GM21723 (cell line): ENCODE results near the gene FOXK2.
"Not testable (repeated sequence)": the region's sequence is repeated elsewhere in the genome, so short reads cannot be mapped to it uniquely, and the experiment has no call there.

Experiments used
- ATAC-seq: cut with Tn5 transposase; IDR thresholded peaks from one replicate; pipeline ENCODE4 v1.9.1; 2021; ENCODE audit warnings: mild to moderate bottlenecking, moderate library complexity; ENCODE audit not compliant: unreplicated experiment

Gene FOXK2

DNA sequence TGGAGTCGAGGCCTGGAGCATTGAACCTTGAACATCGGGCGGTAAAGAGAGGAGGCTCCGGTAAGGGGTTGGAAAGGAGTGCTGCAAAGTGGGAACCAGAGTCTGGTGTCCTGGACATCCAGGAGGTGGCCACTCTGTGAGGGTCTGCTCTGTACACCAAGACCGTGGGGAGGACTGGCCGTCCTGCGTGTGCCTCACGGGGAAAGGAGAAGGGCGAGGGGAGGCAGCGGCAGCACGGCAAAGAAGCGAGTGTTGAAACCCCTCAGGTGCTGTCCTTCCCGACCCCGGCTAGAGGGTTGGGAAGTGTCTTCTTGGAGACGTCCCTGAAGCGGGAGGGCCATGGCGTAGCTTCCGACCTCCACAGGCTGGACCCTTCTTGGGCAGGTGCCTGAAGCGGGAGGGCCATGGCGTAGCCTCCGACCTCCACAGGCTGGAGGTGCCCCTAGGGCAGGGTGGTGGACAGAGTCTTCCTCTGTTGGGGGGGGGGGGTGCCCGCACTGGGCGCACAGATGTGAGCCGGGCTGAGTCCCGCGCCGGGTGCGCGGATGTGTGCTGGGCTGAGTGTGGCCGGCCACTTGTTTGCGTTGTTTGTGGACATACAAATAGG is 42.0 kb downstream of the FOXK2 start:
- ATAC-seq: no peak

DNA sequence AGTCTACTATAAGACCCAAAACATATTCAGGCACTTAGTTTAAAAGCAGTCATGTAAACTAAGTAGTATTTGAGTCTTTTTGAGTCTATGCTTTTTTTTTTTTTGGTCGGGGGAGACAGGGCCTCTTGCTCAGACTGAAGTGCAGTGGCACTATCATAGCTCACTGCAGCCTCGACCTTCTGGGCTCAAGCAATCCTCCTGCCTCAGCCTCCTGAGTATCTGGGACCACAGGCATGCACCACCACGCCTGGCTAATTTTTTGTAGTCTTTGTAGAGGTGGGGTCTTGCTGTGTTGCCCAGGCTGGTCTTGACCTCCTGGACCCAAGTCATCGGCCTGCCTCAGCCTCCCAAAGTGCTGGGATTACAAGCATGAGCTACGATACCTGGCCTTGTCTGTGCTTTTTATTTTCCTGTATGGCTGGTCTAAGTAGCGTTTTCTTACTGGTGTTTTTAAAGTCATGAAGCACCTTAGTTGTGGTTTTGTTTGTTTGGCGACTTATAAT is 43.2 kb downstream of the FOXK2 start:
- not testable (repeated sequence) for ATAC-seq

- no peak for ATAC-seq
Observed at GRCh38 chr17:82563318-82563717, 43.8 kb downstream of the FOXK2 start.

DNA sequence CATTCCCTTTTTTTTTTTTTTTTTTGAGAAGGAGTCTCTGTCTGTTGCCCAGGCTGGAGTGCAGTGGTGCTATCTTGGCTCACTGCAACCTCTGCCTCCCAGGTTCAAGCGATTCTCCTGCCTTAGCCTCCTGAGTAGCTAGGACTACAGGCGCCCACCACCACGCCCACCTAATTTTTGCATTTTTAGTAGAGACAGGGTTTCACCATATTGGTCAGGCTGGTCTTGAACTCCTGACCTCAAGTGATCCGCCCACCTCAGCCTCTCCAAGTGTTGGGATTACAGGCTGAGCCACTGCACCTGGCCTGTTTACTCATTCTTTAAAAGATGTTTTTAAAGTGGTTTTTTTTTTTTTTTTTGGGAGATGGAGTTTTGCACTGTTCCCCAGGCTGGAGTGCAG is 44.2 kb downstream of the FOXK2 start:
- ATAC-seq: not testable (repeated sequence)

DNA sequence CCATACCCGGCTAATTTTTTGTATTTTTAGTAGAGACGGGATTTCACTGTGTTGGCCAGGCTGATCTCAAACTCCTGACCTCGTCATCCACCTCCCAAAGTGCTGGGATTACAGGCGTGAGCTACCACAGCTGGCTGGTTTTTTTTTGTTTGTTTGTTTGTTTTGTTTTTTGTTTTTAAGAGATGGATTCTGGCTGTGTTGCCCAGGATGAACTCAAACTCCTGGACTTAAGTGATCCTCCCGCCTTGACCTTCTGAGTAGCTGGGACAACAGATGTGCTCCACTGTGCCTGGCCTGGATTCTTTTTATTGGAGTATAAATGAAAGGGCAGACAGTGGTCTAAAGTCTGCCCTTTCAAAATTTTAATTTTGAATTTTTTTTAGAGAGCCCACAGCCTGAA is 44.7 kb downstream of the FOXK2 start:
- ATAC-seq: no peak

DNA sequence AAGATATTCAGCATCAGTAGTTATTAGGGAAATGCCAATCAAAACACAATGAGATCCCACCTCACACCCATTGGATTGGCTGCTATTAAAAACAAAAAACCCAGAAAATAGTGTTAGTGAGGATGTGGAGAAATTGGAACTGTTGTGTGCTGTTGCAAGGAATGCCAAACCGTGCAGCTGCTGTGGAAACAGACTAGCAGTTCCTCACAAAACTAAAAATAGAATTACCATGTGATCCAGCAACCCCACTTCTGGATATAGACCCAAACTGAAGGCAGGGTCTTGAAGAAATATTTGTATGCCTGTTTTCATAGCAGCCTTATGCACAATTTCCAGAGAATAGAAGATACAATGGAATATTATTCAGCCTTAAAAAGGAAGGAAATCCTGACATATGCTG is 46.0 kb downstream of the FOXK2 start:
- no peak for ATAC-seq

GRCh38 chr17:82566129-82566960 is 46.8 kb downstream of the FOXK2 start:
- no peak for ATAC-seq

- no peak for ATAC-seq
Observed at GRCh38 chr17:82567286-82567685, 47.8 kb downstream of the FOXK2 start.

GRCh38 chr17:82568997-82569393 is 49.5 kb downstream of the FOXK2 start:
- no peak for ATAC-seq

GRCh38 chr17:82569621-82570020 is 50.1 kb downstream of the FOXK2 start:
- no peak for ATAC-seq

DNA sequence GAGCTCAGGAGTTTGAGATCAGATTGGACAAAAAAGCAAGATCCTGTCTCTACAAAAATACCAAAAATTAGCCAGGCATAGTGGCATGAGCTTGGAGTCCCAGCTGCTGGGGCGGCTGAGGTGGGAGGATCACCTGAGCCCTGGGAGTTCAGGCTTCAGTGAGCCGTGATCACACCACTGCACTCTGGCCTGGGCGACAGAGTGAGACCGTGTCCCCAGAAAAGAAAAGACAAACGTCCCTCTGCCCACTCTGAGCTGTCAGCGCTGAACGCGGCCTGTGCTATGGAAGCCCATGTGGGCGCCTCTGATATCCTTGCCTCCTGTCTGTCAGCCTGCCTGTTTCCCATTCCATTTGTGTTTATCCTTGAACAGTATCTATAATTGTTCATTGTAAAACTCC is 50.7 kb downstream of the FOXK2 start:
- ATAC-seq: no peak

DNA sequence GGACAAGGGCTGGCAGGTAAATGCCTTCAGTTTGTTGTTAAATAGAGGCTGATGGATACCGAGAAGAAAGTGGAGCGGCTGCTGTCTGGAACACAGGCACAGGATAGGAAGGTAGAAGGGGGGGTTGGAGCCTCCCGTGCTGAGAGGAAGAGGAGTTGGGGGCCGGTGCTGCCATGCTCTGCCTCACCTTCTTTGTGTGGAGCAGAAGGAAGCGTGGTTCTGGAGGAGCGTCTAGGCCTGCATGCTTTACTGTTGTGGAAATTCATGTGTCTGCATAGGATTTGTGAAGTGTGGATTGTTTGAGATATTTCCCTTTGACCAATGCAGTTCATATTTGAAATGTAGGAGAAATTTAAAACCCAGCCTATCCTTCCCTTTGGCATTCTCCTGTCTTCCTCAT is 52.3 kb downstream of the FOXK2 start:
- ATAC-seq: no peak

DNA sequence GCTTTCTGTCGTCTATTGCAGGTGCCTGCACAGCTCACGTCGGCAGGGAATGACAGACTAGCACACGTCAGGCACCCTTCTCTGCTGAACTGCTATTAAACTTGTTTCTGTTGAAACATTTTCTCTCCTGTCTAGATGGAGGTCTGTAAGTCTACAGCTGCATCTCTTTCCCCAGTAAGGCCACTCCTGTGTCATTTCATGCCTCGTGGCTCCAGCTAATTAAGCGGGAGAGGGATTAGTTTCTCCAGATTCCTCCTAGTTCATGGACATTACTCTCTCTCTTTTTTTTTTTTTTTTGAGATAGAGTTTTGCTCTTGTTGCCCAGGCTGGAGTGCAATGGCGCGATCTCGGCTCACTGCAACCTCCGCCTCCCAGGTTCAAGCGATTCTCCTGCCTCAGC is 54.5 kb downstream of the FOXK2 start:
- ATAC-seq: no peak

DNA sequence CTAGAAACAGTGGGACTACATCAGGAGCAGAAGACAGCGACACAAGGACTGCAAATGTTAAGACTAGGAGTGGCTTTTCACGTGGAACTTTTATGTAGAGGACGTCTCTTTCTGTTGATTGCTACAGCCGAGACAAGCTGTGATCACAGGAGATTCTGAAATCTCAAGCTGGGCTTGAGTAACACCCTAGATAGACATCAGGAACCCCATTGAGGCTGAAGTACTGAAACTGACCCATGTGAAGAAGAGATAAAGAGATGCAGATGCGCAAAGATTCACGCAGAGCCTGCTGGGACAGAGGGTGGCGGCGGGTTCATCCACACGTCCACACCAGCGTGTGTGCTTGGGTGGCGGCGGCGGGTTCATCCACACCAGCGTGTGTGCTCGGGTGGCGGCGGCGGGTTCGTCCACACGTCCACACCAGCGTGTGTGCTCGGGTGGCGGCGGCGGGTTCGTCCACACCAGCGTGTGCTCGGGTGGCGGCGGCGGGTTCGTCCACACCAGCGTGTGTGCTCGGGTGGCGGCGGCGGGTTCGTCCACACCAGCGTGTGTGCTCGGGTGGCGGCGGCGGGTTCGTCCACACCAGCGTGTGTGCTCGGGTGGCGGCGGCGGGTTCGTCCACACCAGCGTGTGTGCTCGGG is 56.2 kb downstream of the FOXK2 start:
- ATAC-seq: not testable (repeated sequence)

- ATAC-seq: no peak
Observed at GRCh38 chr17:82577300-82577699, 57.8 kb downstream of the FOXK2 start.

DNA sequence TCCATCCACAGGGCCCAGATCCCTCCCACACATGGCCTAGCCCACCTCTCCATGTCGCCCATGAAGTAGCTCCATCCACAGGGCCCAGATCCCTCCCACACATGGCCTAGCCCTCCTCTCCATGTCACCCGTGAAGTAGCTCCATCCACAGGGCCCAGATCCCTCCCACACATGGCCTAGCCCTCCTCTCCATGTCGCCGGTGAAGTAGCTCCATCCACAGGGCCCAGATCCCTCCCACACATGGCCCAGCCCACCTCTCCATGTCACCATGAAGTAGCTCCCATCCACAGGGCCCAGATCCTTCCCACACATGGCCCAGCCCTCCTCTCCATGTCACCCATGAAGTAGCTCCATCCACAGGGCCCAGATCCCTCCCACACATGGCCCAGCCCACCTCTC is 60.4 kb downstream of the FOXK2 start:
- not testable (repeated sequence) for ATAC-seq

DNA sequence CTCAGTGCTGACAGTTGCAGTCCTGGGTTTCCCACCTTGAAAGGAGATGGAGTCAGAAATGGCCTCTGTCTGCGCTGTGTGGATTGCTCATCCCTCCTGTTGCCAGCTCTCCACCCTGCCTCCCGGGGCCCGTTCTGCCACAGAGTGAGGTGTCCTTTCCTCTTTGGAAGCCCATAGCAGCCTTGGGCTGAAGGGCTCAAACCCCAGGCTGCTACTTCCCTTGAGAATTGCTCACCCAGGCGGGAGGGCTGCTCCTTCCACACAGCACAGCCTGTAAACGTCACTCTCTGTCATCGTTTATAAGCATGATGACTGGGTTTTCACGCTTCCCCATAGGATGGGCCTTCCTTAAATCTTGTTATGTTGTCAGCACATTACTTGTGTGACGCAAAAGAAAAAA is 62.7 kb downstream of the FOXK2 start:
- no peak for ATAC-seq

GRCh38 chr17:82582709-82583108 is 63.2 kb downstream of the FOXK2 start:
- no peak for ATAC-seq

GRCh38 chr17:82583720-82584234 is 64.2 kb downstream of the FOXK2 start:
- no peak for ATAC-seq

DNA sequence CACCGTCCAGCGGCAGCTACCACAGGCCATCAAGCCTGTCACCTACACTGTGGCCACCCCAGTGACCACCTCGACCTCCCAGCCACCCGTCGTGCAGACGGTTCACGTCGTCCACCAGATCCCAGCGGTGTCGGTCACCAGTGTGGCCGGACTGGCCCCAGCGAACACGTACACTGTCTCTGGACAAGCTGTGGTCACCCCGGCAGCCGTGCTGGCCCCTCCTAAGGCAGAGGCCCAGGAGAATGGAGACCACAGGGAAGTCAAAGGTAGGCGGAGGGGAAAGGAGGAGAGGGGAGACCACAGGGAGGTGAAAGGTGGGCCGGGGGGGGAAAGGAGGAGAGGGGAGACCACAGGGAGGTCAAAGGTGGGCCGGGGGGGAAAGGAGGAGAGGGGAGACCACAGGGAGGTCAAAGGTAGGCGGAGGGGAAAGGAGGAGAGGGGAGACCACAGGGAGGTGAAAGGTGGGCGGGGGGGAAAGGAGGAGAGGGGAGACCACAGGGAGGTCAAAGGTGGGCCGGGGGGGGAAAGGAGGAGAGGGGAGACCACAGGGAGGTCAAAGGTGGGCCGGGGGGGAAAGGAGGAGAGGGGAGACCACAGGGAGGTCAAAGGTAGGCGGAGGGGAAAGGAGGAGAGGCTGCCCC is 66.5 kb downstream of the FOXK2 start:
- not testable (repeated sequence) for ATAC-seq

DNA sequence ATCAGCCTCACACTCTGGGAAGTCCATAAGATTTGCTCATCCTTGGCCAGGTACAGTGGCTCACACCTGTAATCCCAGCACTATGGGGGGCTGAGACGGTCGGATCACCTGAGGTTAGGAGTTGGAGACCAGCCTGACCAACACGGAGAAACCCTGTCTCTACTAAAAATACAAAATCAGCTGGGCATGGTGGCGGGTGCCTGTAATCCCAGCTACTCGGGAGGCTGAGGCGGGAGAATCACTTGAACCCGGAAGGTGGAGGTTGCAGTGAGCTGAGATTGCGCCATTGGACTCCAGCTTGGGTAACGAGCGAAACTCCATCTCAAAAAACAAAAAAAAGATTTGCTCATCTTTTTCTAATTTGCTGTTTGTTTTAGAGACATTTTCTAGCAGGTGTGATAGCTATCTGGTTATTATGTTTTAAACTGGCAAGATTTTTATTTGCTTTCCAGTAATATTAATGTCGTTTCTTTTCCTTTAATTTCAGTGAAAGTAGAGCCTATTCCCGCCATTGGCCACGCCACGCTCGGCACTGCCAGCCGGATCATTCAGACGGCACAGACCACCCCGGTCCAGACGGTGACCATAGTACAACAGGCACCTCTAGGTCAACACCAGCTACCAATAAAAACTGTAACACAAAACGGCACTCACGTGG is 67.2 kb downstream of the FOXK2 start:
- ATAC-seq: no peak
